ENCODE measurements around the gene NDEL1. TPM values are rescaled to one million over a fixed set of nuclear protein-coding genes. Genes with fewer than 3 reads are reported as not detected.

NDEL1 gene
- total and polyA plus RNA-seq, 4 donors = 25.2 to 101 (median 55.5) TPM

DNA sequence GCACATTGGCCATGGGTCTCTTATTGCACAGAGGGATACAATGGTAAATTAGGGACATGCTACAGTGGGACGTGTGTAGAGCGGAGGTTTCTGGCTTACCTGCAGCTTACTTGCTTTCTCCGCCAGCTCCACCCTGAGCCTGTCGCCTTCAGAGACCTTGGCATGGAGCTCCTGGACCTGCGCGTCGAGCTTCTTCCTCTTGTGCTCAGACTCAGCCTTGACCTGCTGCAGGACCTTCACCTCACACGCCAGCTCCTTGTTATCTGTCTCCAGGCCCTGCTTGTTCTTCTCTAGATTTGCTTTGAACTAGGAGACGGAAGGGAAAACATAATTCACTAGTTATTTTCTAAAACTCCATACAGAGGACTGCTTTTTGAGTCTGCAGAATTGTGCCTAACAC is 63.5 kb downstream of the NDEL1 start:
- Histone ChIP-seq H3K27me3 (ENCODE audit: control insufficient read depth in 3 of 3, insufficient read depth in 3 of 3, low read length in 2 of 3) (no peaks in the 10 kb centered on the region), H3K36me3 (ENCODE audit: control insufficient read depth in 4 of 4, insufficient read depth in 4 of 4, low read length in 4 of 4) (peaks cover 3 to 64% (median 33%) of the 10 kb centered on the region in 4 donors), H3K27ac (ENCODE audit: low read depth in 1 of 2, low read length in 1 of 2) (no peak overlapping the region), H3K4me1 (ENCODE audit: control insufficient read depth in 5 of 5, insufficient read depth in 5 of 5, low read length in 5 of 5) (no peaks in the 10 kb centered on the region), H3K4me3 (no peak overlapping the region), H3K9me3 (ENCODE audit: control insufficient read depth in 4 of 4, insufficient read depth in 3 of 4, low read length in 3 of 4) (no peaks in the 10 kb centered on the region), H3K9ac (ENCODE audit: insufficient read depth in 1 of 2, low read length in 2 of 2) (no peak overlapping the region)
- WGBS, 2 donors = 94% methylated on average over 9 of the region's 9 CpGs
- no peak for DNase-seq
- TF ChIP-seq, protein P1, sequence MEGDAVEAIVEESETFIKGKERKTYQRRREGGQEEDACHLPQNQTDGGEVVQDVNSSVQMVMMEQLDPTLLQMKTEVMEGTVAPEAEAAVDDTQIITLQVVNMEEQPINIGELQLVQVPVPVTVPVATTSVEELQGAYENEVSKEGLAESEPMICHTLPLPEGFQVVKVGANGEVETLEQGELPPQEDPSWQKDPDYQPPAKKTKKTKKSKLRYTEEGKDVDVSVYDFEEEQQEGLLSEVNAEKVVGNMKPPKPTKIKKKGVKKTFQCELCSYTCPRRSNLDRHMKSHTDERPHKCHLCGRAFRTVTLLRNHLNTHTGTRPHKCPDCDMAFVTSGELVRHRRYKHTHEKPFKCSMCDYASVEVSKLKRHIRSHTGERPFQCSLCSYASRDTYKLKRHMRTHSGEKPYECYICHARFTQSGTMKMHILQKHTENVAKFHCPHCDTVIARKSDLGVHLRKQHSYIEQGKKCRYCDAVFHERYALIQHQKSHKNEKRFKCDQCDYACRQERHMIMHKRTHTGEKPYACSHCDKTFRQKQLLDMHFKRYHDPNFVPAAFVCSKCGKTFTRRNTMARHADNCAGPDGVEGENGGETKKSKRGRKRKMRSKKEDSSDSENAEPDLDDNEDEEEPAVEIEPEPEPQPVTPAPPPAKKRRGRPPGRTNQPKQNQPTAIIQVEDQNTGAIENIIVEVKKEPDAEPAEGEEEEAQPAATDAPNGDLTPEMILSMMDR (IDR thresholded peaks at IDR 0.05; ENCODE audit: control extremely low read depth, extremely low read depth) = no peak
- ATAC-seq (ENCODE audit: insufficient read depth, low FRiP score) = no peak

DNA sequence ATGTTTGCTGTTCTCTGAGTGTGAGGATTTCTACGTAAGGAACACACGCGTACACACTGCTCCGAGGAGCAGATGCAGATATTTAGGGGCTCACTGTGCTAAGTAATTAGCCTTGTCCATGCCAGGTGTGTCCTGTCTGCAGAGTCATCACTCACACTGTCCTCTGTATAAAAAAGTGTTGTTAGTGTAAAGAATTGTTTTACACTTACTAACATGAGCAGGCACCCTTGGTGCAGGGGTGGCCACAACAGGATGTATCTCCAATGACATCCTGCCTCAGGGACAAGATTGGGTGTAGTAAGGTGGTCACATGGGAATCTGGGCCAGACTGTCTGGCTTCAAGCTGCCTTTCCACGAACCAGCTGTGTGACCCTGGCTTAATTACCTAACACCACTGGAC is 63.9 kb downstream of the NDEL1 start:
- Histone ChIP-seq H3K9ac (ENCODE audit: insufficient read depth in 1 of 2, low read length in 2 of 2) (no peak overlapping the region), H3K27me3 (ENCODE audit: control insufficient read depth in 3 of 3, insufficient read depth in 3 of 3, low read length in 2 of 3) (no peaks in the 10 kb centered on the region), H3K9me3 (ENCODE audit: control insufficient read depth in 4 of 4, insufficient read depth in 3 of 4, low read length in 3 of 4) (no peaks in the 10 kb centered on the region), H3K27ac (ENCODE audit: low read depth in 1 of 2, low read length in 1 of 2) (no peak overlapping the region), H3K36me3 (ENCODE audit: control insufficient read depth in 4 of 4, insufficient read depth in 4 of 4, low read length in 4 of 4) (peaks cover 3 to 65% (median 33%) of the 10 kb centered on the region in 4 donors), H3K4me1 (ENCODE audit: control insufficient read depth in 5 of 5, insufficient read depth in 5 of 5, low read length in 5 of 5) (no peaks in the 10 kb centered on the region), H3K4me3 (no peak overlapping the region)
- ATAC-seq (ENCODE audit: insufficient read depth, low FRiP score) (no peak), DNase-seq (peak in 2 of 3 donors; percentile 10 to 11)
- 75 to 88% methylated on average over 5 of the region's 5 CpGs for WGBS, 2 donors
- TF ChIP-seq, protein P1 (IDR thresholded peaks at IDR 0.05; ENCODE audit: control extremely low read depth, extremely low read depth) = no peak

DNA sequence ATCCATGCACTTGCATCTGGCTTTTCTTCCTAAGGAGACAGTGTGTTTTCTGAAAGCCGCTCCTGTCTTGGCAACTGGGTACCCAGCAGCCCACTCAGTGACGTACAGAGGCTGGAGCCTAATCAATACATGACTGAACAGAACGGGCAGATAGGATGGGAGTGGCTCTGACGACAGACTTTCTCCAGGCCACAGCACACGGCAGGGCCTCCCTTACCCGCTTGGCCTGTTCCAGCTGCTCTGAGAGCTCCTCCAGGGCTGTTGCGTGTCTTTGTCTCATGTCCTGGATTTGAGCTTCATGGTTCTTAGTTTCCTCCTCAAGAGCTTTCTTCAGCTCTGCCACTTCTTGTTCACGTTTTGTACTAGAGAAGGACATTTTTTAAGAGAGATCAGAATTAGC is 64.9 kb downstream of the NDEL1 start:
- Histone ChIP-seq H3K27ac (ENCODE audit: low read depth in 1 of 2, low read length in 1 of 2) (no peak overlapping the region), H3K27me3 (ENCODE audit: control insufficient read depth in 3 of 3, insufficient read depth in 3 of 3, low read length in 2 of 3) (no peaks in the 10 kb centered on the region), H3K9me3 (ENCODE audit: control insufficient read depth in 4 of 4, insufficient read depth in 3 of 4, low read length in 3 of 4) (no peaks in the 10 kb centered on the region), H3K36me3 (ENCODE audit: control insufficient read depth in 4 of 4, insufficient read depth in 4 of 4, low read length in 4 of 4) (peaks cover 3 to 66% (median 31%) of the 10 kb centered on the region in 4 donors), H3K4me3 (no peak overlapping the region), H3K4me1 (ENCODE audit: control insufficient read depth in 5 of 5, insufficient read depth in 5 of 5, low read length in 5 of 5) (no peaks in the 10 kb centered on the region), H3K9ac (ENCODE audit: insufficient read depth in 1 of 2, low read length in 2 of 2) (no peak overlapping the region)
- TF ChIP-seq, protein P1 (IDR thresholded peaks at IDR 0.05; ENCODE audit: control extremely low read depth, extremely low read depth) = no peak
- 94 to 96% methylated on average over 8 of the region's 8 CpGs for WGBS, 2 donors
- ATAC-seq (ENCODE audit: insufficient read depth, low FRiP score) = no peak
- no peak for DNase-seq

DNA sequence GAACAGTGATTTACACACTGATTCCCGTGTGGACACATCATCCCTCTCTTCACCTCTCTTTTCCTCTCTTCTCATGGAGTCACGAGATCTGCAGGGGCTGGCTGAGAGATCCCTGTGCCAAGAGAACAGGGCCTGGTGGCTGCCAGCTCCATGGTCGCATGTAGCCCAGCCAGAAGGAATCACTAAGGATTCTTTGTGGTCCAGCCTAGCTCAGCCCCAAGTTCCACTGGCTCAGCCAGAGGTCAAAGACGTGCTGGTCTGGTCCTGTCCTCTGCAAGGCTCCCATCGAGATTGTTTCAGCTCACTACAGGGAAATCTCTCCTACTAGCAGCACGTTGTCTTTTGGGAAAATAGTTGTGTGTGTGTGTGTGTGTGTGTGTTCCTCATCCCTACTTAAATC is 66.4 kb downstream of the NDEL1 start:
- H3K4me1 ChIP-seq (ENCODE audit: control insufficient read depth in 5 of 5, insufficient read depth in 5 of 5, low read length in 5 of 5) = no peaks in the 10 kb centered on the region
- no peaks in the 10 kb centered on the region for H3K27me3 ChIP-seq (ENCODE audit: control insufficient read depth in 3 of 3, insufficient read depth in 3 of 3, low read length in 2 of 3)
- H3K9me3 ChIP-seq (ENCODE audit: control insufficient read depth in 4 of 4, insufficient read depth in 3 of 4, low read length in 3 of 4) = no peaks in the 10 kb centered on the region
- no peak for DNase-seq
- peak overlapping the region in 1 of 2 donors; percentile 7 for H3K9ac ChIP-seq (ENCODE audit: insufficient read depth in 1 of 2, low read length in 2 of 2)
- peaks cover 3 to 57% (median 35%) of the 10 kb centered on the region in 4 donors for H3K36me3 ChIP-seq (ENCODE audit: control insufficient read depth in 4 of 4, insufficient read depth in 4 of 4, low read length in 4 of 4)
- H3K4me3 ChIP-seq = no peak overlapping the region
- WGBS, 2 donors = 77 to 90% methylated on average over 6 of the region's 6 CpGs
- no peak overlapping the region for H3K27ac ChIP-seq (ENCODE audit: low read depth in 1 of 2, low read length in 1 of 2)
- TF ChIP-seq, protein P1 (IDR thresholded peaks at IDR 0.05; ENCODE audit: control extremely low read depth, extremely low read depth) = no peak
- ATAC-seq (ENCODE audit: insufficient read depth, low FRiP score) = no peak
